Brain microvascular endothelial cell (primary cell): ENCODE measurements around the gene MAP2K1.
"Not testable (repeated sequence)": the region's sequence is repeated elsewhere in the genome, so short reads cannot be mapped to it uniquely, and the experiment has no call there.

Experiments
- DNase-seq: peaks from one replicate; pipeline ENCODE4 v3.0.0-alpha.2; 2020
- H3K27ac ChIP-seq: fragments of 250-450 bp; sonication (Bioruptor Pico); 2 replicates; pipeline ENCODE4 v1.5.1; 2020; ENCODE audit warnings: mild to moderate bottlenecking, moderate library complexity
- H3K27me3 ChIP-seq: fragments of 250-450 bp; sonication (Bioruptor Pico); replicated peaks from 2 replicates; pipeline ENCODE4 v1.5.1; 2020; ENCODE audit warnings: mild to moderate bottlenecking
- H3K36me3 ChIP-seq: fragments of 250-450 bp; sonication (Bioruptor Pico); replicated peaks from 2 replicates; pipeline ENCODE4 v1.5.1; 2020; ENCODE audit warnings: mild to moderate bottlenecking
- H3K4me3 ChIP-seq: 2 replicates; pipeline ENCODE4 v1.5.1; 2011; ENCODE audit warnings: low read depth, mild to moderate bottlenecking, control low read depth, low read length, moderate library complexity
- in situ Hi-C: cut with HindIII; loops from 2 replicates; pipeline ENCODE4 v1.10.0; 2017; ENCODE audit warnings: low sequenced_read_pairs, low pct_ligation_motif_present
- TF ChIP-seq, protein P1 (sequence below): IDR thresholded peaks from 2 replicates; pipeline ENCODE4 v1.5.1; 2011; ENCODE audit warnings: low read depth, mild to moderate bottlenecking, moderate library complexity, low read length, control low read depth, inconsistent platforms; ENCODE audit errors: missing control alignments

Gene MAP2K1

DNA sequence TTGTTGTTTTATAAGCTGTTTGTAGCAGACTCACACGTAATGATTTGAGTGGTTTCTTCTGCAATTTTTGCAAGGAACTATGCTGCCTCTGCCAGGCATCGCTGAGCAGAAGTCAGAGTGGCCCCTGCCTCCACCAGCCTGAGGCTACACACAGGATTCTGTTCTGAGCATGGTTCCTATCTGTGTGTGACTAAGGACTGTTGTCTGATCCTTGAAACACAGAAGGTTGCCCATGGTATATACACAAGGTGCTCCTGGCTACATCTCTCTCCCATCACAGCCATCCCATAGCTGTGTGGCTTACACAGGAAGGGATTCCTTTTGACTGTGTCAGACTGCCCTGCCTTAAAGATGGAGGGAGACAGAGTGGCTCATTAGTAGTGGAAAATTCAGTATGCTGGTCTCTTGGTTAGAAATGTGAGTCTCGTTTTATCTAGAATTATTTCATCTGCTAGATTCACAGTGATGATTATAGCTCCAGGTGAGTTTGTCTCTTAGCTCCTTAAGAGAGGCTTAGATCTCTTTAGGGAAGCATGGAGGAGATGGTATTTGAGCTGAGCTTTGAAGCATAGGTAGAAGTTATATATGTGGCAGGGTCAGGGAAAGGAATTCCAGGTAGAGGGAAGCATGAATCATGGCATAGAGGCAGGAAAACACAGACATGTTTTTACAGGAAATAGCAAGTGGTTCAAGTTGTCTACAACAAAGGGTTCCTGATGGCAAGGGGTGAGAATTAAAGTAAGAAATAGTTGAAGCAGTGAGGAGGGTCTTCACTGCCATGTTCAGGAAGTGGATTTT is 73.3 kb downstream of the MAP2K1 start:
- Histone ChIP-seq H3K27me3 (no peaks in the 10 kb centered on the region), H3K36me3 (no peaks in the 10 kb centered on the region), H3K4me3 (no peak overlapping the region), H3K27ac (no peak overlapping the region)
- DNase-seq: peak; percentile 30
- in situ Hi-C loops: no loop called here
- TF ChIP-seq, protein P1, sequence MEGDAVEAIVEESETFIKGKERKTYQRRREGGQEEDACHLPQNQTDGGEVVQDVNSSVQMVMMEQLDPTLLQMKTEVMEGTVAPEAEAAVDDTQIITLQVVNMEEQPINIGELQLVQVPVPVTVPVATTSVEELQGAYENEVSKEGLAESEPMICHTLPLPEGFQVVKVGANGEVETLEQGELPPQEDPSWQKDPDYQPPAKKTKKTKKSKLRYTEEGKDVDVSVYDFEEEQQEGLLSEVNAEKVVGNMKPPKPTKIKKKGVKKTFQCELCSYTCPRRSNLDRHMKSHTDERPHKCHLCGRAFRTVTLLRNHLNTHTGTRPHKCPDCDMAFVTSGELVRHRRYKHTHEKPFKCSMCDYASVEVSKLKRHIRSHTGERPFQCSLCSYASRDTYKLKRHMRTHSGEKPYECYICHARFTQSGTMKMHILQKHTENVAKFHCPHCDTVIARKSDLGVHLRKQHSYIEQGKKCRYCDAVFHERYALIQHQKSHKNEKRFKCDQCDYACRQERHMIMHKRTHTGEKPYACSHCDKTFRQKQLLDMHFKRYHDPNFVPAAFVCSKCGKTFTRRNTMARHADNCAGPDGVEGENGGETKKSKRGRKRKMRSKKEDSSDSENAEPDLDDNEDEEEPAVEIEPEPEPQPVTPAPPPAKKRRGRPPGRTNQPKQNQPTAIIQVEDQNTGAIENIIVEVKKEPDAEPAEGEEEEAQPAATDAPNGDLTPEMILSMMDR: no peak

DNA sequence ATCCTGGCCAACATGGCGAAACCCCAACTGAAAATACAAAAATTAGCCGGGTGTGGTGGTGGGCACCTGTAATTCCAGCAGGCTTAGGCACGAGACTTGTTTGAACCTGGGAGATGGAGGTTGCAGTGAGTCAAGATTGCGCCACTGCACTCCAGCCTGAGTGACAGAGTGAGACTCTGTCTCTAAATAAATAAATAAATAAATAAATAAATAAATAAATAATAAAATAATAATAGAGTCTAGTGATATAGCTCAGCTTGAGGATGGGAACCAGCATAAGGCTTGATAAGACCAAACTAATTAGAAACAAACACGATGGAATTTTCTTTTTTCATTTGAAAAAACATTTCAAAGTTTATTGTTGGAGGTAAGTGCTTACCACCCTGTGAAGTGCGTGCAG is 74.6 kb downstream of the MAP2K1 start:
- in situ Hi-C loops, DNase-seq, H3K27ac ChIP-seq, H3K36me3 ChIP-seq, H3K4me3 ChIP-seq, H3K27me3 ChIP-seq: not testable (repeated sequence)

DNA sequence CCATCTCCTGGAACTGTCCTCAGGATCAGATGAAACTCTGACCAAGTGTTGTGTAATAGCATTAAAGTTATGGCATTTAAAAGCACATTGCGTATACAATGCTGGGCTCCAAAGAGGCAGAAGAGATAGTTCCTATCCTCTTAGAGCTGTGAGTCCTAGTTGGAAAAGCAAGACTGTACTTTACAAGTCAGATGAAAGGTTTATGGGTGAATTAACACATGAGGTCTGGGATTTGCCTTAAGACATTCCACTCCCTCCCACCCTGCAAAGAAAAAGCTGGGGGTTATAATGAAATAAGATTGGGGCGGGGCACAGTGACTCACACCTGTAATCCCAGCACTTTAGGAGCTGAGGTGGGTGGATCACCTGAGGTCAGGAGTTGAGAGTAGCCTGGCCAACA is 75.2 kb downstream of the MAP2K1 start:
- Histone ChIP-seq H3K36me3 (no peaks in the 10 kb centered on the region), H3K4me3 (no peak overlapping the region), H3K27ac (no peak overlapping the region), H3K27me3 (no peaks in the 10 kb centered on the region)
- DNase-seq: no peak
- TF ChIP-seq, protein P1: no peak
- in situ Hi-C loops: no loop called here

- no peaks in the 10 kb centered on the region for H3K36me3 ChIP-seq
- in situ Hi-C loops: no loop called here
- H3K27me3 ChIP-seq: no peaks in the 10 kb centered on the region
- H3K4me3 ChIP-seq: no peak overlapping the region
- no peak overlapping the region for H3K27ac ChIP-seq
- no peak for DNase-seq
- TF ChIP-seq, protein P1: no peak
These were observed 75.9 kb downstream of the MAP2K1 start for GRCh38 chr15:66462627-66463026.

GRCh38 chr15:66465294-66465693 is 78.6 kb downstream of the MAP2K1 start:
- in situ Hi-C loops, H3K27ac ChIP-seq, H3K27me3 ChIP-seq, DNase-seq, H3K36me3 ChIP-seq, H3K4me3 ChIP-seq: not testable (repeated sequence)

GRCh38 chr15:66467162-66468040 is 80.7 kb downstream of the MAP2K1 start:
- H3K27me3 ChIP-seq, H3K4me3 ChIP-seq, H3K27ac ChIP-seq, H3K36me3 ChIP-seq, in situ Hi-C loops, DNase-seq: not testable (repeated sequence)

DNA sequence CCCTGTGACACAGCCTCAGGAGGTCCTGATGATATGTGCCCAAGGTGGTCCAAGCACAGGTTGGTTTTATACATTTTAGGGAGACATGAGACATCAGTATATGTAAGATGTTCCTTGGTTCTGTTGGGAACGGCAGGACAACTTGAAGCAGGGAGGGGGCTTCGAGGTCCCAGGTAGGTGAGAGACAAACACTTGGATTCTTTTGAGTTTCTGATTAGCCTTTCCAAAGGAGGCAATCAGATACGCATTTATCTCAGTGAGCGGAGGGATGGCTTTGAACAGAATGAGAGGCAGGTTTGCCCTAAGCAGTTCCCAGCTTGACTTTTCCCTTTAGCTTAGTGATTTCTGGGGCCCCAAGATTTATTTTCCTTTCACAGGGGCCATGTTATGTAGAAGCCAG is 84.1 kb downstream of the MAP2K1 start:
- H3K36me3 ChIP-seq, in situ Hi-C loops, H3K27ac ChIP-seq, H3K27me3 ChIP-seq, H3K4me3 ChIP-seq, DNase-seq: not testable (repeated sequence)
